GM10847 (cell line): Measurements from ENCODE around the gene ODAD2.

Source experiments
- POLR2A ChIP-seq: IDR thresholded peaks from 2 replicates; pipeline ENCODE4 v1.6.1; 2011; ENCODE audit not compliant: insufficient read length; ENCODE audit errors: extremely low read depth

ODAD2 gene

GRCh38 chr10:27893358-27893954 lies 105.4 kb downstream of the ODAD2 start:
- no peak for TF ChIP-seq POLR2A

- no peak for TF ChIP-seq POLR2A
These were observed 107.9 kb downstream of the ODAD2 start for GRCh38 chr10:27890971-27891370.

- no peak for TF ChIP-seq POLR2A
These were observed 109.4 kb downstream of the ODAD2 start for GRCh38 chr10:27889518-27889917.

DNA sequence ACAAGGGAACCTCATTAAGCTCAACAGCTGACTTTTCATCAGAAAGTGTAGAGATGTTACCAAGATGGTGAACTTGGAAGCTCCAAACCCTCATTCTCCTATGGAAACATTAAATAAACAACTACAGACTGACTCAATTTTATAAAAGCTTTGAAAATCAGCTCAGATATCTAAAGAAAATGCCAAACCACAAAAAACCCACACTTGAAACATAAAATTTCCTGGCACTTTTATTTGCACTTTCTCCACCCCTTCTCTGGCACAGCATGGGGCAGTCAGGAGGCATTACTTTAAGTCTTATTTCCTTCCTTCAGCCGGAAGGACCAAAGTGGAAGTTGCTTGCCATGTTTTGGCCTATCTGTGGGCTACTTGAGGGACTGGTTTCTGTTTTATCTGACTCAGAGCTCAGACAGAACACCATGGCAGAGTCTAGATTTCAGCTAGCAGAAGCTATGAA lies 114.7 kb downstream of the ODAD2 start:
- no peak for TF ChIP-seq POLR2A

DNA sequence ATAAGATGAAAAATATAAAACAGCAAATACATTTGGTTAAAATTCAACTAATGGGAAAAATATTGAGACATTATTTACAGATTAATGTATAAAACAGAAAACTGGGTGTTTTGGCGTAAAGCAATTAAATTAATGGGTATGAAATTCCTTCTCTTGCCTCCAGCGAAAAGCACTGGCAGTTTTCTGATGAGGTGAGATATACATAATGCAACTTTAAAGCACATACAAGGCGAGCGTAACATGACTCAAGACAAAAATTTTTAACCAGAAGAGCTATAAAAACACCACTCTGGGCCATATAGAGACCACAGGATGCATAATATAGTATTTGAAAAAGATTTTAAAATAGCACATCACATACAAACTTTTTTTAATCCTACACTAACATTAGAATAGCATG lies 120.6 kb downstream of the ODAD2 start:
- TF ChIP-seq POLR2A = no peak

DNA sequence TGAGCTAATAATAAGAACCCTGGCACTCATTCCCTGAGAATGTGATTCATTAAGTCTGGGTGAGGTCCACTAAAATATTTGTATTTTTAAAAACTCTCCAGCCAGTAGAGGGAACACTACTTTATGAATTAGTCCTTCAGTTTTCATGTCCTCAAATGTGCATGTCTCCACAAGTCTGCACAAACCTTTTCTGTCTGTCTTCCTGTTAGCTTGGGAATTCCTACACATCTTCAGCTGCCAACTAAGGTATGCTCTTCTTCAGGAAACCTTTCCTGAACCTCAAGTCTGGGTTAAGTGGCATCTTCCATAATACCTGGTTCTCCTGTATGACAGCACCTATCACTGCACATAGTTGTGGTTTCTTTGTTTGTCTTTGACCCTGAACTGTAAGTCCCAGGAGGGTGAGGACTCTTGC lies 133.7 kb downstream of the ODAD2 start:
- TF ChIP-seq POLR2A = no peak

- no peak for TF ChIP-seq POLR2A
These were observed 137.1 kb downstream of the ODAD2 start for GRCh38 chr10:27861781-27862180.

DNA sequence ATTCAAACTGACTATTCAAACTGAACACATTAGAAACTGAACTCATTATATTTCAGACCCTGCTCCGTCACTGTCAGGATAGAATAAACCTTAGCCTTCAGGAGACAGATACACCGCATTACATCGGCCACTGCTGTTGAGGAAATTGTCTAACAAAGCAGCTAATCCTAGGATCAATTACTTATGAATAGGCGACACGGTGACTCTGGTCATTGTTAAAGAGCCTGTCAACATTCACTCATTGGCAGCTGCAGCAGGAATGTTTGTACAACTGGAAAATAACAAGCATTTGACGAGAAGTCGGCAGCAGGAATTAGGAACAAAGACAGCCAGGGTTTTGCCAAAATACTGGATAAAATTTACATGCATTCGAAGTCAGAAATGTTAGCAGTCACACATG lies 141.3 kb downstream of the ODAD2 start:
- TF ChIP-seq POLR2A = no peak

DNA sequence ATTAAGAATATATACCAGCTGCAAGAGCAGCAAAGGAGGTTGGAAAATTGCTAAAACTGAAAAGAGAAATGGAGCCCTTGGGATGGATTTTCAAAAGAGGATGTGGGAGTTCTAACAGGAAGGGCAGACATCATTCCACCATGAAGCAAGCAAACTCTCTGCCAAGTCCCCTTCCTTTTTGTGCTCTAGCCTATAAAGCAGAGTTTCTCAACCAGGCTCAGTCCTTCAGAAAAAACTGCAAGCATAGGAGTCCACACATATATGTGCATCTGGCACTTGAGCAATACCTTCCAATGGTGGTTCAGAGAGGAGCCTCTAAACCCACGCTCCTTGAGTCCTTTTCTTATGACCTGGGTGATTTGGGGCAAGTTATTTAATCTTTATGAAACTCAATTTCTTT lies 154.7 kb downstream of the ODAD2 start:
- TF ChIP-seq POLR2A = no peak

DNA sequence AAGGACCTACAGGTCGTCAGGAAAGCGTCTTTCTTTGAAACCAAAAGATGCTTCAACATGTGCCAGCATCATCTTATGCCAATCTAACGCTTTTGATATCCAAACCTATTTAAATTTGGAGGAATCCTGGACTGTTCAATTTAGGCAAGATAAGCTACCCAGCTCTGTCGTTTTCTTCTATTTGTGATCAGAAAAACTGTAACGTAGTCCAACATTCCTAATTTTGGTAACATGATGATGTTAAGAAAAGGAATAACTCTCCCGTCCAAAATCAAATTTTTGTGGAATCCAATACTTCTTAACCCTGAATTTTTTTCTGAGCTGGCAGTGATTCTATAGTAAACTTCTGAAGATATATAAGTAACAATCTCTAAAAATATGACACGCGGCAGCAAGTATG lies 160.0 kb downstream of the ODAD2 start:
- no peak for TF ChIP-seq POLR2A

- TF ChIP-seq POLR2A = no peak
These were observed 160.5 kb downstream of the ODAD2 start for GRCh38 chr10:27838361-27838760.

DNA sequence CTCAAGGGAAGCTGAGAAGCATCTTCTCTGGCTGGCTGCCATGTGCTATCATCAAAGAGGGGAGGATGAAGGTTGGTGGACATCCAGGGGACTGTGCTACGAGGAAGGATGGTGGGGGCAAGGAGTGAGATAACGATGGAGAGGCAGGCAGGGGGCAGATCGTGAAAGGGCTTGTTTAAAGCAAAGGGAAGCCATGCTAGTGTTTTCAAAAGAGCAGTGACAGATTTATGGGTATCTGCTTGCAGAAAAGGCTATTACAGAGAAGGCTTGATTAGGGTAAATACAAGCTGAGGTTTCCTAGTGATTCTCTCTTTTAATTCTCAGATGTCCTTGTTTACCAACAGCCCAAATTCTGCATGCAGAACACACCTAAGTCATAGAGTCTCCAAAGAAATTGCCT lies 164.4 kb downstream of the ODAD2 start:
- no peak for TF ChIP-seq POLR2A

DNA sequence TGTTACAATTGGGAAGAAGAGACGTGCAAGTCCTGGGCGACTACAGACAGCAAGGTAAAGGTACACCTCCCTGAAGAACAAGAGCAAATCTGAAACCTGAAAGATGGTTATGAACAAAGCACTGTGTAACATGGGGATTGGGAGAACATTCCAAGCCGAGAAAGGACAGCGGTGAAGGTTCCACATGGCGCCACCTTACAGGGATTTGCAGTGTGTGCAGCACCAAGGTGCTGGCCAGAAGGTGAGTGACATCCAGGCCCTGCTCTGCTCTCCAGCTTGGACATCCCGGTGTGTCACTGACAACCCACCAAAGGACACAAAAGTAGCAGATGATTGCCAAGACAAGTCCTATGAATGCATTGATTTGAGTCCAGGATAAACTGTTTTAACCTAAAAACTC lies 165.1 kb downstream of the ODAD2 start:
- TF ChIP-seq POLR2A = no peak

DNA sequence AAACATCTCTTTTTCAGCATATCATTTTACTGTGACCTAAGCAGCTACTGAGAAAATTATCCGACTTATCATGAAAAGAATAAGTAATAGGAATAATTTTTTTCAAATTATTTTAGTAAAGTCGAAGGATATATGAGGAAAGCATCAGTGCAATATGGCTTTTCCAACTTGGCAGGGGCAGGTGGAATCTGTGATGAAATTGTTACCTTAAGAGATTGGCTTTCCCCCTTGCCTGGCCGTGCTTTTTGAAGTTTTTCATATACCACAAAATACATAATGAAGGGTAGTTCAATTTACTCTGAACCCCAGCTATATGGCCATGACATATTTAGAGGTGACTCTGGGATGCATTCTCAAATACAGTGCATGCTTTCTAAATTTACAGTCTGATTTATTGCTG lies 166.1 kb downstream of the ODAD2 start:
- TF ChIP-seq POLR2A = no peak

DNA sequence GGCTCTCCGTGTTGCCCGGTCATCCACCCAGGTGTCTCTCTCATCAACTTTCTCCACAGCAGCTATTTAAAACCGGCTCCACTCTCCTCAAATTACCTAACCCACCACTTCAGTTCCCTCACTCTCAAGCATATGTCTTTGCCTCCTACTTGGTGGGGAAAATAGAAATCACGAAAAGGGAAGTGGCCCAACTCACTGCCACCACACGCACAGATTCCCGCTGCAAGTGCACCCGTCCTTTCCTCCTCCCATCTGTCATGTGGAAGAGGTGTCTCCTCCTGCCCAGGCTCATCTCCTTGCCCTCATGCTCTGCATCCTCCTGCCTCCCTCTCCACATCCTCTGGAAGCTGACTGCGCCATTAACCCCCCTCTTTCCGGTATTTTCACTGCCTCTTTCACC lies 172.5 kb downstream of the ODAD2 start:
- TF ChIP-seq POLR2A = no peak

DNA sequence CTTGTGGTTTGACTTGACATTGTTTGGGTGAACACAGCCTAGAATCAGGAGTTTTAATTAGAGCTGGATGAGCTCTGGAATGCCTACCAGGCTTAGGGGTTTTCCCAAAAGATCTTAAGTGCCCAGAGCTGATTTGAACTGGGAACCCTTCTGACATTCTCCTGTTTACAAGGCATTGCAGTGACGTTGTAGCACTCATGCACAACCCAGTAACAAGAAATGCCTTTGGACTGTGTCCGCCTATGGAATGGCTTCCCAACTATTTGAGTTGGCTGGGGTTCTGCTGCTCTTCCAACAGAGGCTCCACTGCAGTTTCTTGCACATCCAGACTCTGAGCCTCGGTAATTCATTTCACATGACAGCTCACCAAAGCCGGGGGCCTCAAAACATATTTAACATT lies 176.6 kb downstream of the ODAD2 start:
- TF ChIP-seq POLR2A = no peak

- TF ChIP-seq POLR2A = no peak
These were observed 178.2 kb downstream of the ODAD2 start for GRCh38 chr10:27820637-27821036.
